HEK293 (cell line): ENCODE results near the gene AIFM1.

Experiments
- EGR2 ChIP-seq: fragments of 450-650 bp; formaldehyde crosslinking; IDR thresholded peaks from 2 replicates; pipeline ENCODE4 v1.5.1; 2016; ENCODE audit warnings: low read depth, missing biosample characterization, missing genetic modification characterization
- GLIS2 ChIP-seq: fragments of 450-650 bp; formaldehyde crosslinking; IDR thresholded peaks from 2 replicates; pipeline ENCODE4 v1.5.1; 2016; ENCODE audit warnings: missing biosample characterization, missing genetic modification characterization
- IKZF3 ChIP-seq: fragments of 450-650 bp; IDR thresholded peaks from 2 replicates; pipeline ENCODE4 v1.5.0; 2018; ENCODE audit warnings: missing biosample characterization, mild to moderate bottlenecking, missing genetic modification characterization, moderate library complexity
- KLF8 ChIP-seq: fragments of 450-650 bp; formaldehyde crosslinking; IDR thresholded peaks from 2 replicates; pipeline ENCODE4 v1.5.1; 2016; ENCODE audit warnings: missing biosample characterization, missing genetic modification characterization
- OSR2 ChIP-seq: fragments of 450-650 bp; formaldehyde crosslinking; IDR thresholded peaks from 2 replicates; pipeline ENCODE4 v1.5.1; 2016; ENCODE audit warnings: missing biosample characterization, missing genetic modification characterization
- PBX3 ChIP-seq: sonication (generic); formaldehyde crosslinking; IDR thresholded peaks from 2 replicates; pipeline ENCODE4 v1.8.1; 2022; ENCODE audit warnings: mild to moderate bottlenecking, moderate library complexity, missing genetic modification reagents
- PRDM1 ChIP-seq: fragments of 450-650 bp; formaldehyde crosslinking; IDR thresholded peaks from 2 replicates; pipeline ENCODE4; 2016; ENCODE audit warnings: missing biosample characterization, missing genetic modification characterization
- SETDB1 ChIP-seq: IDR thresholded peaks from one replicate; pipeline ENCODE4 v1.6.1; 2017; ENCODE audit warnings: mild to moderate bottlenecking, low read length, moderate library complexity, mixed read lengths; ENCODE audit not compliant: insufficient read length
- SP2 ChIP-seq: fragments of 450-650 bp; formaldehyde crosslinking; IDR thresholded peaks from 2 replicates; pipeline ENCODE4 v1.5.1; 2016; ENCODE audit warnings: missing biosample characterization, missing genetic modification characterization
- ZFP3 ChIP-seq: fragments of 450-650 bp; formaldehyde crosslinking; IDR thresholded peaks from 2 replicates; pipeline ENCODE4 v1.5.1; 2016; ENCODE audit warnings: low read depth, missing biosample characterization, missing genetic modification characterization
- ZFP69B ChIP-seq: fragments of 450-650 bp; formaldehyde crosslinking; IDR thresholded peaks from 2 replicates; pipeline ENCODE4 v1.5.1; 2016; ENCODE audit warnings: missing biosample characterization, missing genetic modification characterization
- ZNF155 ChIP-seq: fragments of 450-650 bp; formaldehyde crosslinking; IDR thresholded peaks from 2 replicates; pipeline ENCODE4 v1.5.1; 2016; ENCODE audit warnings: missing biosample characterization, missing genetic modification characterization
- ZNF157 ChIP-seq: fragments of 450-650 bp; formaldehyde crosslinking; IDR thresholded peaks from 2 replicates; pipeline ENCODE4 v1.5.1; 2016; ENCODE audit warnings: missing biosample characterization, missing genetic modification characterization
- ZNF311 ChIP-seq: fragments of 450-650 bp; formaldehyde crosslinking; IDR thresholded peaks from 2 replicates; pipeline ENCODE4 v1.5.1; 2017; ENCODE audit warnings: missing biosample characterization, missing genetic modification characterization, borderline replicate concordance
- ZNF362 ChIP-seq: fragments of 450-650 bp; formaldehyde crosslinking; IDR thresholded peaks from 2 replicates; pipeline ENCODE4 v1.5.1; 2016; ENCODE audit warnings: missing biosample characterization, missing genetic modification characterization
- ZNF426 ChIP-seq: fragments of 450-650 bp; formaldehyde crosslinking; IDR thresholded peaks from 2 replicates; pipeline ENCODE4 v1.5.1; 2017; ENCODE audit warnings: missing biosample characterization, missing genetic modification characterization, mild to moderate bottlenecking, inconsistent platforms, moderate library complexity
- ZNF707 ChIP-seq: fragments of 450-650 bp; formaldehyde crosslinking; IDR thresholded peaks from 2 replicates; pipeline ENCODE4 v1.5.1; 2016; ENCODE audit warnings: missing biosample characterization, missing genetic modification characterization
- ZNF768 ChIP-seq: fragments of 450-650 bp; formaldehyde crosslinking; IDR thresholded peaks from 2 replicates; pipeline ENCODE4 v1.5.1; 2018; ENCODE audit warnings: missing biosample characterization, mild to moderate bottlenecking, missing genetic modification characterization
- ZSCAN16 ChIP-seq: fragments of 450-650 bp; formaldehyde crosslinking; IDR thresholded peaks from 2 replicates; pipeline ENCODE4 v1.5.1; 2016; ENCODE audit warnings: missing biosample characterization, missing genetic modification characterization
- ZXDB ChIP-seq: fragments of 450-650 bp; formaldehyde crosslinking; IDR thresholded peaks from 2 replicates; pipeline ENCODE4 v1.5.1; 2016; ENCODE audit warnings: missing biosample characterization, missing genetic modification characterization
- TF ChIP-seq, protein P1 (sequence below): IDR thresholded peaks from 2 replicates; pipeline ENCODE4 v1.6.1; 2011; ENCODE audit warnings: mild to moderate bottlenecking, low read depth, low read length, borderline replicate concordance
- TF ChIP-seq, protein P2 (sequence below): fragments of 450-650 bp; formaldehyde crosslinking; IDR thresholded peaks from 2 replicates; pipeline ENCODE4 v1.5.1; 2016; ENCODE audit warnings: missing biosample characterization, missing genetic modification characterization
- TF ChIP-seq, protein P3 (sequence below): fragments of 450-650 bp; IDR thresholded peaks from 2 replicates; pipeline ENCODE4 v1.5.1; 2018; ENCODE audit warnings: missing biosample characterization, missing genetic modification characterization
- TF ChIP-seq, protein P4 (sequence below): fragments of 450-650 bp; formaldehyde crosslinking; IDR thresholded peaks from 2 replicates; pipeline ENCODE4 v1.5.1; 2016; ENCODE audit warnings: missing biosample characterization, missing genetic modification characterization
- TF ChIP-seq, protein P5 (sequence below): fragments of 450-650 bp; formaldehyde crosslinking; IDR thresholded peaks from 2 replicates; pipeline ENCODE4 v1.5.1; 2016; ENCODE audit warnings: missing biosample characterization, missing genetic modification characterization
- TF ChIP-seq, protein P6 (sequence below): fragments of 450-650 bp; formaldehyde crosslinking; IDR thresholded peaks from 2 replicates; pipeline ENCODE4 v1.5.1; 2016; ENCODE audit warnings: missing biosample characterization, missing genetic modification characterization
- TF ChIP-seq, protein P7 (sequence below): fragments of 450-650 bp; formaldehyde crosslinking; IDR thresholded peaks from 2 replicates; pipeline ENCODE4 v1.5.1; 2017; ENCODE audit warnings: missing biosample characterization, missing genetic modification characterization

The AIFM1 gene

GRCh38 chrX:130120746-130121504 is 44.7 kb downstream of the AIFM1 start (continued):
- TF ChIP-seq ZFP3 (tag by site-specific recombination) (no peak), GLIS2 (tag by site-specific recombination) (peak; percentile 42), ZFP69B (no peak), ZNF768 (tag by site-specific recombination) (no peak), ZNF707 (no peak), PRDM1 (peak; percentile 79), ZNF426 (tag by site-specific recombination) (no peak), ZNF157 (tag by site-specific recombination) (no peak), SP2 (no peak), PBX3 (CRISPR knock-in tag) (no peak), ZNF362 (tag by site-specific recombination) (no peak), ZSCAN16 (tag by site-specific recombination) (no peak), IKZF3 (peak; percentile 53; the same call in 1 of the 2 replicates), ZXDB (0 out of 2 replicates have a peak, but pooled peaks have one; percentile 45), KLF8 (tag by site-specific recombination) (0 out of 2 replicates have a peak, but pooled peaks have one; percentile 28), ZNF311 (tag by site-specific recombination) (no peak), EGR2 (tag by site-specific recombination) (peak; percentile 77), ZNF155 (tag by site-specific recombination) (no peak), SETDB1 (no peak), OSR2 (peak; percentile 22; the same call in 1 of the 2 replicates)
- TF ChIP-seq, protein P1, sequence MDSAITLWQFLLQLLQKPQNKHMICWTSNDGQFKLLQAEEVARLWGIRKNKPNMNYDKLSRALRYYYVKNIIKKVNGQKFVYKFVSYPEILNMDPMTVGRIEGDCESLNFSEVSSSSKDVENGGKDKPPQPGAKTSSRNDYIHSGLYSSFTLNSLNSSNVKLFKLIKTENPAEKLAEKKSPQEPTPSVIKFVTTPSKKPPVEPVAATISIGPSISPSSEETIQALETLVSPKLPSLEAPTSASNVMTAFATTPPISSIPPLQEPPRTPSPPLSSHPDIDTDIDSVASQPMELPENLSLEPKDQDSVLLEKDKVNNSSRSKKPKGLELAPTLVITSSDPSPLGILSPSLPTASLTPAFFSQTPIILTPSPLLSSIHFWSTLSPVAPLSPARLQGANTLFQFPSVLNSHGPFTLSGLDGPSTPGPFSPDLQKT, result no peak
- TF ChIP-seq, protein P2, sequence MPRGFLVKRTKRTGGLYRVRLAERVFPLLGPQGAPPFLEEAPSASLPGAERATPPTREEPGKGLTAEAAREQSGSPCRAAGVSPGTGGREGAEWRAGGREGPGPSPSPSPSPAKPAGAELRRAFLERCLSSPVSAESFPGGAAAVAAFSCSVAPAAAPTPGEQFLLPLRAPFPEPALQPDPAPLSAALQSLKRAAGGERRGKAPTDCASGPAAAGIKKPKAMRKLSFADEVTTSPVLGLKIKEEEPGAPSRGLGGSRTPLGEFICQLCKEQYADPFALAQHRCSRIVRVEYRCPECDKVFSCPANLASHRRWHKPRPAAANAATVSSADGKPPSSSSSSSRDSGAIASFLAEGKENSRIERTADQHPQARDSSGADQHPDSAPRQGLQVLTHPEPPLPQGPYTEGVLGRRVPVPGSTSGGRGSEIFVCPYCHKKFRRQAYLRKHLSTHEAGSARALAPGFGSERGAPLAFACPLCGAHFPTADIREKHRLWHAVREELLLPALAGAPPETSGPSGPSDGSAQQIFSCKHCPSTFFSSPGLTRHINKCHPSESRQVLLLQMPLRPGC, result no peak
- TF ChIP-seq, protein P3, sequence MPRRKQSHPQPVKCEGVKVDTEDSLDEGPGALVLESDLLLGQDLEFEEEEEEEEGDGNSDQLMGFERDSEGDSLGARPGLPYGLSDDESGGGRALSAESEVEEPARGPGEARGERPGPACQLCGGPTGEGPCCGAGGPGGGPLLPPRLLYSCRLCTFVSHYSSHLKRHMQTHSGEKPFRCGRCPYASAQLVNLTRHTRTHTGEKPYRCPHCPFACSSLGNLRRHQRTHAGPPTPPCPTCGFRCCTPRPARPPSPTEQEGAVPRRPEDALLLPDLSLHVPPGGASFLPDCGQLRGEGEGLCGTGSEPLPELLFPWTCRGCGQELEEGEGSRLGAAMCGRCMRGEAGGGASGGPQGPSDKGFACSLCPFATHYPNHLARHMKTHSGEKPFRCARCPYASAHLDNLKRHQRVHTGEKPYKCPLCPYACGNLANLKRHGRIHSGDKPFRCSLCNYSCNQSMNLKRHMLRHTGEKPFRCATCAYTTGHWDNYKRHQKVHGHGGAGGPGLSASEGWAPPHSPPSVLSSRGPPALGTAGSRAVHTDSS, result no peak
- TF ChIP-seq, protein P4, sequence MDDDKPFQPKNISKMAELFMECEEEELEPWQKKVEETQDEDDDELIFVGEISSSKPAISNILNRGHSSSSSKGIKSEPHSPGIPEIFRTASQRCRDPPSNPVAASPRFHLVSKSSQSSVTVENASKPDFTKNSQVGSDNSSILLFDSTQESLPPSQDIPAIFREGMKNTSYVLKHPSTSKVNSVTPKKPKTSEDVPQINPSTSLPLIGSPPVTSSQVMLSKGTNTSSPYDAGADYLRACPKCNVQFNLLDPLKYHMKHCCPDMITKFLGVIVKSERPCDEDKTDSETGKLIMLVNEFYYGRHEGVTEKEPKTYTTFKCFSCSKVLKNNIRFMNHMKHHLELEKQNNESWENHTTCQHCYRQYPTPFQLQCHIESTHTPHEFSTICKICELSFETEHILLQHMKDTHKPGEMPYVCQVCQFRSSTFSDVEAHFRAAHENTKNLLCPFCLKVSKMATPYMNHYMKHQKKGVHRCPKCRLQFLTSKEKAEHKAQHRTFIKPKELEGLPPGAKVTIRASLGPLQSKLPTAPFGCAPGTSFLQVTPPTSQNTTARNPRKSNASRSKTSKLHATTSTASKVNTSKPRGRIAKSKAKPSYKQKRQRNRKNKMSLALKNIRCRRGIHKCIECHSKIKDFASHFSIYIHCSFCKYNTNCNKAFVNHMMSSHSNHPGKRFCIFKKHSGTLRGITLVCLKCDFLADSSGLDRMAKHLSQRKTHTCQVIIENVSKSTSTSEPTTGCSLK (tag by site-specific recombination), result no peak
- TF ChIP-seq, protein P5, sequence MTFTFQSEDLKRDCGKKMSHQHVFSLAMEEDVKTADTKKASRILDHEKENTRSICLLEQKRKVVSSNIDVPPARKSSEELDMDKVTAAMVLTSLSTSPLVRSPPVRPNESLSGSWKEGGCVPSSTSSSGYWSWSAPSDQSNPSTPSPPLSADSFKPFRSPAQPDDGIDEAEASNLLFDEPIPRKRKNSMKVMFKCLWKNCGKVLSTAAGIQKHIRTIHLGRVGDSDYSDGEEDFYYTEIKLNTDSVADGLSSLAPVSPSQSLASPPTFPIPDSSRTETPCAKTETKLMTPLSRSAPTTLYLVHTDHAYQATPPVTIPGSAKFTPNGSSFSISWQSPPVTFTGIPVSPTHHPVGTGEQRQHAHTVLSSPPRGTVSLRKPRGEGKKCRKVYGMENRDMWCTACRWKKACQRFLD (tag by site-specific recombination), result no peak
- TF ChIP-seq, protein P6, sequence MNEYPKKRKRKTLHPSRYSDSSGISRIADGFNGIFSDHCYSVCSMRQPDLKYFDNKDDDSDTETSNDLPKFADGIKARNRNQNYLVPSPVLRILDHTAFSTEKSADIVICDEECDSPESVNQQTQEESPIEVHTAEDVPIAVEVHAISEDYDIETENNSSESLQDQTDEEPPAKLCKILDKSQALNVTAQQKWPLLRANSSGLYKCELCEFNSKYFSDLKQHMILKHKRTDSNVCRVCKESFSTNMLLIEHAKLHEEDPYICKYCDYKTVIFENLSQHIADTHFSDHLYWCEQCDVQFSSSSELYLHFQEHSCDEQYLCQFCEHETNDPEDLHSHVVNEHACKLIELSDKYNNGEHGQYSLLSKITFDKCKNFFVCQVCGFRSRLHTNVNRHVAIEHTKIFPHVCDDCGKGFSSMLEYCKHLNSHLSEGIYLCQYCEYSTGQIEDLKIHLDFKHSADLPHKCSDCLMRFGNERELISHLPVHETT (tag by site-specific recombination), result no peak
- TF ChIP-seq, protein P7, sequence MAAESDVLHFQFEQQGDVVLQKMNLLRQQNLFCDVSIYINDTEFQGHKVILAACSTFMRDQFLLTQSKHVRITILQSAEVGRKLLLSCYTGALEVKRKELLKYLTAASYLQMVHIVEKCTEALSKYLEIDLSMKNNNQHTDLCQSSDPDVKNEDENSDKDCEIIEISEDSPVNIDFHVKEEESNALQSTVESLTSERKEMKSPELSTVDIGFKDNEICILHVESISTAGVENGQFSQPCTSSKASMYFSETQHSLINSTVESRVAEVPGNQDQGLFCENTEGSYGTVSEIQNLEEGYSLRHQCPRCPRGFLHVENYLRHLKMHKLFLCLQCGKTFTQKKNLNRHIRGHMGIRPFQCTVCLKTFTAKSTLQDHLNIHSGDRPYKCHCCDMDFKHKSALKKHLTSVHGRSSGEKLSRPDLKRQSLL (tag by site-specific recombination), result no peak
